SJSA1 (cell line): ENCODE measurements around the gene MIAT. TPM values are rescaled to one million over a fixed set of nuclear protein-coding genes. Genes with fewer than 3 reads are reported as not detected.

Experiments
- DNase-seq, 2 experiments: peaks; one replicate each; pipeline ENCODE4 v3.0.0-alpha.2; 2015 to 2020; ENCODE audit warnings: low spot score in 2 of 2, low read depth in 1 of 2
- H3K27ac ChIP-seq: fragments of 250-450 bp; sonication (Bioruptor Pico); 2 replicates; pipeline ENCODE4 v1.5.1; 2020; ENCODE audit warnings: mild to moderate bottlenecking, moderate library complexity
- H3K27me3 ChIP-seq: fragments of 250-450 bp; sonication (Bioruptor Pico); replicated peaks from 2 replicates; pipeline ENCODE4 v1.5.1; 2020; ENCODE audit warnings: mild to moderate bottlenecking, moderate library complexity
- H3K36me3 ChIP-seq: fragments of 250-450 bp; sonication (Bioruptor Pico); 2 replicates; pipeline ENCODE4 v1.5.1; 2020; ENCODE audit warnings: mild to moderate bottlenecking
- H3K4me1 ChIP-seq: fragments of 250-450 bp; sonication (Bioruptor Pico); replicated peaks from 2 replicates; pipeline ENCODE4 v1.6.1; 2021; ENCODE audit warnings: mild to moderate bottlenecking
- H3K4me3 ChIP-seq: fragments of 250-450 bp; sonication (Bioruptor Pico); 2 replicates; pipeline ENCODE4 v1.5.1; 2020; ENCODE audit warnings: mild to moderate bottlenecking
- H3K9me3 ChIP-seq: fragments of 250-450 bp; sonication (Bioruptor Pico); replicated peaks from 2 replicates; pipeline ENCODE4 v1.5.1; 2020; ENCODE audit warnings: mild to moderate bottlenecking
- total RNA-seq: library from RNA; depleted of rRNA; stranded (reverse); fragments of >200 nt; shearing (Covaris generic); gene quantifications from 2 replicates; pipeline ENCODE4 v1.2.3, GENCODE V29; 2014

Gene MIAT
- total RNA-seq, 1 experiment from 2014 or later: 0.11 TPM

GRCh38 chr22:26707090-26707489, 49.7 kb downstream of the MIAT start:
- no peak overlapping the region for H3K27ac ChIP-seq
- H3K27me3 ChIP-seq: no peaks in the 10 kb centered on the region
- no peak overlapping the region for H3K4me3 ChIP-seq
- peaks cover 4% of the 10 kb centered on the region; the same call in 1 of the 2 replicates for H3K36me3 ChIP-seq
- H3K4me1 ChIP-seq: peaks cover 58% of the 10 kb centered on the region
- DNase-seq: no peak
- H3K9me3 ChIP-seq: peaks cover 9% of the 10 kb centered on the region; the same call in 1 of the 2 replicates

GRCh38 chr22:26707581-26707980, 50.2 kb downstream of the MIAT start:
- DNase-seq: no peak
- H3K27ac ChIP-seq: no peak overlapping the region
- peaks cover 1% of the 10 kb centered on the region; the same call in 1 of the 2 replicates for H3K36me3 ChIP-seq
- no peaks in the 10 kb centered on the region for H3K27me3 ChIP-seq
- no peak overlapping the region for H3K4me3 ChIP-seq
- peaks cover 6% of the 10 kb centered on the region; the same call in 1 of the 2 replicates for H3K9me3 ChIP-seq
- peaks cover 59% of the 10 kb centered on the region for H3K4me1 ChIP-seq

GRCh38 chr22:26708256-26709009, 51.0 kb downstream of the MIAT start:
- H3K4me1 ChIP-seq: peaks cover 55% of the 10 kb centered on the region
- no peaks in the 10 kb centered on the region for H3K27me3 ChIP-seq
- no peaks in the 10 kb centered on the region; the same call in 1 of the 2 replicates for H3K9me3 ChIP-seq
- H3K4me3 ChIP-seq: no peak overlapping the region
- peak overlapping the region; percentile 92 for H3K27ac ChIP-seq
- DNase-seq: no peak
- H3K36me3 ChIP-seq: no peaks in the 10 kb centered on the region; the same call in 1 of the 2 replicates

- no peak overlapping the region for H3K4me3 ChIP-seq
- peak; percentile 78 to 97 for DNase-seq
- no peaks in the 10 kb centered on the region for H3K36me3 ChIP-seq
- no peaks in the 10 kb centered on the region for H3K27me3 ChIP-seq
- H3K4me1 ChIP-seq: peaks cover 69% of the 10 kb centered on the region
- H3K9me3 ChIP-seq: no peaks in the 10 kb centered on the region
- peak overlapping the region; percentile 92 for H3K27ac ChIP-seq
Observed at GRCh38 chr22:26709617-26710390, 52.4 kb downstream of the MIAT start.

- Histone ChIP-seq H3K4me1 (peaks cover 76% of the 10 kb centered on the region), H3K36me3 (no peaks in the 10 kb centered on the region), H3K9me3 (no peaks in the 10 kb centered on the region), H3K27ac (peak overlapping the region; percentile 92), H3K4me3 (no peak overlapping the region), H3K27me3 (no peaks in the 10 kb centered on the region)
- DNase-seq: no peak
Observed at GRCh38 chr22:26711205-26711963, 54.0 kb downstream of the MIAT start.

GRCh38 chr22:26712158-26712557, 54.8 kb downstream of the MIAT start:
- H3K9me3 ChIP-seq: no peaks in the 10 kb centered on the region
- peaks cover 76% of the 10 kb centered on the region for H3K4me1 ChIP-seq
- H3K36me3 ChIP-seq: 0 out of 2 replicates have a peak, but pooled peaks cover 1% of the 10 kb centered on the region
- H3K27me3 ChIP-seq: no peaks in the 10 kb centered on the region
- H3K4me3 ChIP-seq: no peak overlapping the region
- no peak for DNase-seq
- H3K27ac ChIP-seq: no peak overlapping the region

GRCh38 chr22:26713823-26714449, 56.5 kb downstream of the MIAT start:
- no peaks in the 10 kb centered on the region for H3K9me3 ChIP-seq
- peak; percentile 80 to 83 for DNase-seq
- peaks cover 67% of the 10 kb centered on the region for H3K4me1 ChIP-seq
- H3K27ac ChIP-seq: peak overlapping the region; percentile 85
- no peaks in the 10 kb centered on the region for H3K27me3 ChIP-seq
- 0 out of 2 replicates have a peak, but pooled peaks cover 2% of the 10 kb centered on the region for H3K36me3 ChIP-seq
- H3K4me3 ChIP-seq: peak overlapping the region; percentile 1; the same call in 1 of the 2 replicates

- Histone ChIP-seq H3K27ac (peak overlapping the region; percentile 85), H3K27me3 (no peaks in the 10 kb centered on the region), H3K9me3 (no peaks in the 10 kb centered on the region)
Observed at GRCh38 chr22:26714971-26715370, 57.6 kb downstream of the MIAT start.

GRCh38 chr22:26715392-26715936, 58.1 kb downstream of the MIAT start:
- no peak for DNase-seq
- Histone ChIP-seq H3K27me3 (no peaks in the 10 kb centered on the region), H3K9me3 (no peaks in the 10 kb centered on the region), H3K4me3 (no peak overlapping the region), H3K36me3 (peaks cover 8% of the 10 kb centered on the region), H3K4me1 (peaks cover 67% of the 10 kb centered on the region), H3K27ac (peak overlapping the region; percentile 85; the same call in 1 of the 2 replicates)

More at GRCh38 chr22:26714971-26715370, 57.6 kb downstream of the MIAT start:
- Histone ChIP-seq H3K4me3 (no peak overlapping the region), H3K36me3 (peaks cover 5% of the 10 kb centered on the region), H3K4me1 (peaks cover 69% of the 10 kb centered on the region)
- DNase-seq: no peak

GRCh38 chr22:26718488-26718887, 61.1 kb downstream of the MIAT start:
- H3K4me3 ChIP-seq: no peak overlapping the region
- H3K27me3 ChIP-seq: no peaks in the 10 kb centered on the region
- DNase-seq: no peak
- H3K4me1 ChIP-seq: peaks cover 53% of the 10 kb centered on the region
- peaks cover 17% of the 10 kb centered on the region for H3K36me3 ChIP-seq
- H3K27ac ChIP-seq: peak overlapping the region; percentile 77
- H3K9me3 ChIP-seq: no peaks in the 10 kb centered on the region

- Histone ChIP-seq H3K27ac (peak overlapping the region; percentile 77), H3K27me3 (no peaks in the 10 kb centered on the region), H3K9me3 (no peaks in the 10 kb centered on the region), H3K4me1 (peaks cover 49% of the 10 kb centered on the region), H3K36me3 (peaks cover 17% of the 10 kb centered on the region), H3K4me3 (no peak overlapping the region)
- DNase-seq: peak; percentile 86 to 96
Observed at GRCh38 chr22:26718905-26719304, 61.5 kb downstream of the MIAT start.

GRCh38 chr22:26722159-26722558, 64.8 kb downstream of the MIAT start:
- no peaks in the 10 kb centered on the region for H3K27me3 ChIP-seq
- no peak for DNase-seq
- no peaks in the 10 kb centered on the region for H3K9me3 ChIP-seq
- peaks cover 16% of the 10 kb centered on the region for H3K36me3 ChIP-seq
- H3K27ac ChIP-seq: no peak overlapping the region
- H3K4me1 ChIP-seq: peaks cover 33% of the 10 kb centered on the region
- H3K4me3 ChIP-seq: no peak overlapping the region

GRCh38 chr22:26724414-26724813, 67.0 kb downstream of the MIAT start:
- H3K36me3 ChIP-seq: peaks cover 15% of the 10 kb centered on the region
- no peak overlapping the region for H3K27ac ChIP-seq
- peaks cover 25% of the 10 kb centered on the region for H3K4me1 ChIP-seq
- H3K4me3 ChIP-seq: no peak overlapping the region
- no peak for DNase-seq
- no peaks in the 10 kb centered on the region for H3K27me3 ChIP-seq
- no peaks in the 10 kb centered on the region for H3K9me3 ChIP-seq
